Uterus (tissue), 4 donors: ENCODE results near the gene PACRG. TPM values are rescaled to one million over a fixed set of nuclear protein-coding genes. Genes with fewer than 3 reads are reported as not detected.

Experiments used
- DNase-seq, 2 donors: peaks; one replicate each; pipeline ENCODE4 v3.0.0-alpha.2; 2019 to 2020
- H3K27ac ChIP-seq, 2 donors: fragments of 200-600 bp; sonication (generic); 1 replicate in 1 of 2; 2 replicates in 1 of 2; pipeline ENCODE4 v1.5.1; 2016 to 2018
- H3K27me3 ChIP-seq, 2 donors: fragments of 200-600 bp; sonication (generic); one replicate each; pipeline ENCODE4 v1.5.1; 2018 to 2019; ENCODE audit warnings: control low read depth in 1 of 2
- H3K36me3 ChIP-seq, 2 donors: fragments of 200-600 bp; sonication (generic); one replicate each; pipeline ENCODE4 v1.5.1; 2019; ENCODE audit warnings: control low read depth in 1 of 2
- H3K4me1 ChIP-seq, 2 donors: fragments of 200-600 bp; sonication (generic); one replicate each; pipeline ENCODE4 v1.5.1; 2018 to 2019; ENCODE audit warnings: control low read depth in 1 of 2
- H3K4me3 ChIP-seq, 2 donors: fragments of 200-600 bp; sonication (generic); 1 replicate in 1 of 2; 2 replicates in 1 of 2; pipeline ENCODE4 v1.5.1; 2018 to 2019; ENCODE audit warnings: mild to moderate bottlenecking in 1 of 2
- H3K9me3 ChIP-seq, 2 donors: fragments of 200-600 bp; sonication (generic); one replicate each; pipeline ENCODE4 v1.5.1; 2019; ENCODE audit warnings: control low read depth in 1 of 2
- CTCF ChIP-seq, 4 experiments: fragments of 200-600 bp in 2 of 4; fragments of 450-650 bp in 2 of 4; sonication (generic) in 2 of 4; IDR thresholded peaks; one replicate each; pipeline ENCODE4 v1.5.1; 2016 to 2019; ENCODE audit warnings: antibody characterized with exemption in 4 of 4, mild to moderate bottlenecking in 2 of 4, moderate library complexity in 1 of 4
- POLR2A ChIP-seq, 2 donors: fragments of 450-650 bp; IDR thresholded peaks; one replicate each; pipeline ENCODE4 v1.6.1; 2016; ENCODE audit warnings: antibody characterized with exemption in 2 of 2, mild to moderate bottlenecking in 1 of 2, moderate library complexity in 1 of 2
- intact Hi-C: fragments of 100-400 bp; cut with DNase I; formaldehyde crosslinking; loops from one replicate; pipeline ENCODE4 v1.15.1; 2023; ENCODE audit warnings: low total_unique reads
- total RNA-seq, 4 donors: library from RNA; depleted of rRNA in 3 of 4; stranded (reverse); fragments of >200 nt in 3 of 4; gene quantifications; one replicate each; pipeline versions ENCODE4 v1.1.0 to v1.2.4, GENCODE V29; 2014 to 2023
- donor health status: DM: yes; HTN: yes; CAD: no.

The PACRG gene
- total RNA-seq, 4 donors from 2014 or later, result 4.6 to 12.3 (median 7.5) TPM

- intact Hi-C loops, result no loop called here
- TF ChIP-seq CTCF (IDR thresholded peaks at IDR 0.05), result no peak
- no peak for TF ChIP-seq POLR2A (IDR thresholded peaks at IDR 0.05)
- no peaks in the 10 kb centered on the region for H3K9me3 ChIP-seq
Measured at GRCh38 chr6:163302747-163303146, 575.0 kb downstream of the PACRG start.

DNA sequence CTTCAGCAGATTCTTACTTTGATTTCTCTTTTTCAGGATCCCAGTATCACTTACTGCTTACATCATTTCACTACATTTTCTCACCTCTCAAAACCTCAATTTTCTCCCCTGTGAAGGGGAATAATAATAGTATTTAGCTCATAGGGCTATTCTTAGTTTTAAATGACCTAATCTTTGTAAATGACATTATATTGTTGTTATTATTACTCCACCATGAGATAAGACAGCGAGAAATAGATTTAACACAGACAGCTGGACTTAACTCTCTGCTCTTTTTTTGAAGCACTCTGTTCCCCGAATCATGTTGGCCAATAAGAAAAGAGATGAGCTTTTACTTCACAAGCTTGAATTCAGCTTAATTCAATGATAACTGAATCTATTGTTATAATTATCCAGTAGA, 578.2 kb downstream of the PACRG start:
- no peak for TF ChIP-seq POLR2A (IDR thresholded peaks at IDR 0.05)
- TF ChIP-seq CTCF (IDR thresholded peaks at IDR 0.05), result no peak
- no peak overlapping the region for H3K4me3 ChIP-seq
- intact Hi-C loops, result no loop called here
- no peaks in the 10 kb centered on the region for H3K4me1 ChIP-seq
- H3K9me3 ChIP-seq, result no peaks in the 10 kb centered on the region
- H3K36me3 ChIP-seq, result no peaks in the 10 kb centered on the region
- H3K27me3 ChIP-seq, result no peaks in the 10 kb centered on the region
- DNase-seq, result no peak
- H3K27ac ChIP-seq, result no peak overlapping the region

More at GRCh38 chr6:163302747-163303146, 575.0 kb downstream of the PACRG start:
- DNase-seq, result no peak
- Histone ChIP-seq H3K4me3 (no peak overlapping the region), H3K36me3 (no peaks in the 10 kb centered on the region), H3K27me3 (no peaks in the 10 kb centered on the region), H3K27ac (no peak overlapping the region), H3K4me1 (no peaks in the 10 kb centered on the region)

GRCh38 chr6:163308629-163309440, 581.1 kb downstream of the PACRG start:
- H3K4me1 ChIP-seq, result no peaks in the 10 kb centered on the region

GRCh38 chr6:163309491-163310026, 581.8 kb downstream of the PACRG start:
- intact Hi-C loops, result no loop called here
- Histone ChIP-seq H3K9me3 (no peaks in the 10 kb centered on the region), H3K36me3 (no peaks in the 10 kb centered on the region), H3K4me3 (no peak overlapping the region), H3K27ac (no peak overlapping the region), H3K27me3 (no peaks in the 10 kb centered on the region), H3K4me1 (no peaks in the 10 kb centered on the region)
- DNase-seq, result no peak
- TF ChIP-seq CTCF (IDR thresholded peaks at IDR 0.05) (no peak), POLR2A (IDR thresholded peaks at IDR 0.05) (no peak)

More at GRCh38 chr6:163308629-163309440, 581.1 kb downstream of the PACRG start:
- H3K4me3 ChIP-seq, result no peak overlapping the region
- no peak overlapping the region for H3K27ac ChIP-seq
- no peaks in the 10 kb centered on the region for H3K36me3 ChIP-seq
- intact Hi-C loops, result no loop called here
- no peak for TF ChIP-seq POLR2A (IDR thresholded peaks at IDR 0.05)
- TF ChIP-seq CTCF (IDR thresholded peaks at IDR 0.05), result no peak
- no peaks in the 10 kb centered on the region for H3K9me3 ChIP-seq
- DNase-seq, result no peak
- H3K27me3 ChIP-seq, result no peaks in the 10 kb centered on the region
